Cerebellar nuclear complex (tissue), 1 donor: Measurements from ENCODE around the gene ERBB4.

Experiments
- DNase-seq, 2 experiments: peaks; one replicate each; lab custom pipeline; 2025; lab: John Stamatoyannopoulos, UW

Gene ERBB4

DNA sequence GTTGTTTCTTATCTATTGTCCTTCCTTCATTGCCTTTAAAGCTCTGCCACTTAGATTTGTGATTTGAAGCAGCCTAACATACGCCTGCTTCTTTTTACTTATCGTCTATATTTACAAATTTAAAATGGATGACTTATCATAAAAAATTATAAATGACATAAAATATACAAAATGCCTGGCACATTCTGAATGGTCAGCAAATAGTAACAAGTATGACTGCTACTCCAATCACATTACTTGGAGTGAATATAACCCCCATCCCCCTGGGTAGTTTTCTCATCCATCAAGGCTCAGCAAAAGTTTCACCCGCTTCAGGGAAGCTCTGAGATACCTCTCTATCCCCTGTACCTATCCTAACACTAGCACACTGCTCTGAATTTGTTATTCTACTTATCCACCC, 708.9 kb downstream of the ERBB4 start:
- no peak for DNase-seq

DNA sequence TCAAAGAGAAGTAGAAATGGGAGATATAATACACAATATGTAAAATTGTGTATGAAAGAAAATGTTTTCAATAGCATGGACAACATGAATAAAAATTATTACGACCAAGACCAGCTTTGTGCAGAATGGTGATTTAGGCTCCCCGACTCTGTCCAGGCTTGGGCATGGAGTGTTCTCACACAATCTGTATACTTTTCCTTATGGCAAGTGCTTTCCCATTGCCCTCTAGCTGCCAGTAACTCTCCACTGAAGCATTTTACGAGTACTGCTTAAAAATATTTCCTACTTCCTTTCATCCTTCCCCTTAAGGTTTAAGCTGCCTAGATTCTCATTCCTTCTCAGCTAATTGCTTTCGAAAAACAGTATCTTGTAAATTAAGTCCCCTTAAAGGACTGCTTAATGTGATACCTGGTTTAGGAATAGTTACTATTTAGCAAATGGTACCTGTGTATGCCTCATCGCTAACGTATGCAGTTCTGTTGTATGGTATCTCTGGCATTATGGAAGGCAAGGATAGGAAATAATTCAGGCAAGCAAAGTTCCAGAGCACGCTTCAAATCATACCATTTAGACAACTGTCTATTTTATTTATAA, 714.6 kb downstream of the ERBB4 start:
- DNase-seq: no peak

DNA sequence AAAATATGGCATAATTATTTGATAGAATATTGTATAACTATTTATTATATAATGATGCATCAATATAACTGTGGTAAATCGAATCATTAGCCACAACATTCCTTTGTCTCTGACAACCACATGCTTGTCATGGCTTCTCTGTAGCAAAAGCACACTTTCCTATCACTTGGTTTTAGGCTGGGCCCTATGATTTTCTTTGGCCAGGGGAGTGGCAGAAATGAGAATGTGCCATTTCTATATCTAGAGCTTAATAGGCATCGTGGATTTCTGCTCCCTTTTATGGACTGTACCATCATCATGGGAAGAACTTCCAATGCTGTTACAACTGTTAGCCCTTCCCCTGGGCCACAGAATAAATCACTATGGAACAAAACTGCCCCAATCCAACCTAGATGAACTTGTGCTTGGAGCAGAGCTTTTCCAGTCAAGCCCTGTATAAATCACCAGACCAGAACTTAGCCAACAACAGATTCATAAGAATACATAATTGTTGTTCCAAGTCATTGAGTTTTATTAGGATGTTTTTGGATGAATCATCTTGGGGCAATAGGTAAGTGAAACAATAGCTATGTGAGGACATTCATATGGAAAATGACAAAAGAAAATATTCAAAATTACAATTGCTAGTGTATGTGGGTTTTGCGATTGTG, 715.8 kb downstream of the ERBB4 start:
- no peak for DNase-seq

DNA sequence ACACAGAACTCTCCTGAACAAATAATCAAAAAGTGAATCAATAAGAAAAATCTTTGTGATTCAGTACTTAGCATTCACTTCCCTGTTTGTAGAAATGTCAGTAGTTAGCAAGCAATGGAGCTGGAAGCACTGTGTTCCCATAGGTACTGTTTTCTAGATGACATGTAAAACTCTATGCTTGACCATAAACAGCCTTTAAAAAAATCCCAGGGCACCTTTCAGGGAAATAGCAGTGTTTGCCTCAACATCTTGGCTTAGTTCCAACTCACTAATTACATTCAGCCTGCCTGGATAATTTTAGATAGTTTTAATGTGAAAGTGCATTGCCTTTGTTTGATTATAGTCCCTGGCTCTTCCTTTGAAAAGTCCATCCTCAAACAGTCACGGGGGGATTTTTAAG, 721.8 kb downstream of the ERBB4 start:
- DNase-seq: no peak

DNA sequence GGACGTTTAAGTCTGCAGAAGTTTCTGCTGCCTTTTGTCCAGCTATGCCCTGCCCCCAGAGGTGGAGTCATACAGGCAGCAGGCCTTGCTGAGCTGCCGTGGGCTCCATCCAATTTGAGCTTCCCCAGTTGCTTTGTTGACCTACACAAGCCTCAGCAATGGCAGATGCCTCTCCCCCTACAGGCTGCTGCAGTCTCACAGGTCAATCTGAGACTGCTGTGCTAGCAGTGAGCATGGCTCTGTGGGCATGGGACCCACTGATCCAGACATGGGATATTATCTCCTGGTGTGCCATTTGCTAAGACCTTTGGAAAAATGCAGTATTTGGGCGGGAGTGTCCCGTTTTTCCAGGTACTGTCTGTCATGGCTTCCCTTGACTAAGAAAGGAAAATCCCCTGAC, 726.0 kb downstream of the ERBB4 start:
- no peak for DNase-seq

DNA sequence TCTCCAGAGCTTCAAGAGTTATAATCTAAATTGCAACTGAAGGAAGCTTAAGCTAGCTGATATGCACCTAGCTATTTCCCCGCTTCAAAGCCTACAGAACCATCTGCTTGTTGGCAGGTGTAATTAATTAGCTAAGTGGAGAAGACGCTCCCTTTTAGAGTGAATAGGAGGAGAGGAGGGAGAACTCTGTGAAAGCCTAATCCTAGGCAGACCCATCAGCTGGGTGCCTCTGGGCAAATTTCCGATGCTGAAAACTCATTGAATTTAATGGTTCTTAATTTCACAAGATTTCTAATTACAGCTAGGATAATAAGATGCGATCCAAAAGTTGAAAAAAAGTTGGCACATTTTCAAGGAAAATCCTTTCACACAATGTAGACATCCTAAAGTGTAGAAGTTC, 735.9 kb downstream of the ERBB4 start:
- DNase-seq: no peak

DNA sequence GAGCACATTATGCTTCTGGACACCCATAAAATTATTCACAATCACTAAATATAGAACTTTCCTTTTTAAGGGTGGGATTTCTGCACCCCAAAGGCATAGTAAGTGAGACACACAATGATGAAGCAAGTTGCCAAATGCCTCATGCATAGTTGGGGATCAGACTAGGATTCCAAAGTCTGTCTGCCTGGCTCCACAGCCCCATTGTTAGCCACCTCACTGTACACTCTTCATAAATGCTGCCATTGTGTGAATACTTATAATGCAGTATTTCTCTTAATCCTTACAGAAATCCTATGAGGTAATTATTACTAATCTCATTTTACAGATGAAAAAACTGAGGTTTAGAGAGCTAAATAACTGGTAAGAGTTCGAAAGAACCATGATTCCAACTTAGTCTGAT, 738.6 kb downstream of the ERBB4 start:
- DNase-seq: no peak

DNA sequence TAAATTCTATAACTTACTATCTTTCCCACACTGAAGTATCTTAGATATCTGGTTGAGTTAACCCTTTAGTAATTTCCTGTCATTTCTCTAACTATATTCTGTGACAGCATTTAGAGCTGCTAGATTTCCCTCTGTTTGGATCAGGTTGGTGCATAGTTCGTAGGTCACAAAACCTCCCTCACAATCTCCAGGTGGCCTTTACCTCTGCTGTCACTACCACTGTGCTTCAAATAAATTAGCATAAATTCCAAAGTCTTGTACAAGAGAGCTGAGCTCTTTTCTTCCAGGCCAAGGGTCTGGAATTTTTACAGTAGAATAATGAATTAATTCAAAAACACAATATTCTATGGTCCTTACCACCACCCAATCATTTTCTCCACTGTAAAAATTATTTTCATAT, 739.7 kb downstream of the ERBB4 start:
- no peak for DNase-seq

DNA sequence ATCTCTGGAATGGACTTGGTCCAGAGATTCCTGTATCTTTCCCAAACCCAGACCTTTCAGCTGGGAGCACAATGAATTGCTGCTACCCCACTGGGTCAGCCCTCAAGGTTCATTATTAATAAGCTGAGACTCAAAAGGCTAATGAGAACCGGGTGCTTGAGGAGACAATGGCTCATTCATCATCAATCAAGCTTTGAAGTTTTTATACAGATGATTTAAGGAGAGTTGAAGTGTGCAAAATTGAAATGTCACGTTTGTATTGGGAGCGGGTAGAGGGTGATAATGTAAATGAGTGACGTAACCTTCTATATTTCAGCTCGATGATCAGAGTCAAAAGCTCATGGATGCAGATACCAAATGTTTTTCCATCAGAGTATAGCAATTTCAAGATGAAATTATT, 744.9 kb downstream of the ERBB4 start:
- no peak for DNase-seq

DNA sequence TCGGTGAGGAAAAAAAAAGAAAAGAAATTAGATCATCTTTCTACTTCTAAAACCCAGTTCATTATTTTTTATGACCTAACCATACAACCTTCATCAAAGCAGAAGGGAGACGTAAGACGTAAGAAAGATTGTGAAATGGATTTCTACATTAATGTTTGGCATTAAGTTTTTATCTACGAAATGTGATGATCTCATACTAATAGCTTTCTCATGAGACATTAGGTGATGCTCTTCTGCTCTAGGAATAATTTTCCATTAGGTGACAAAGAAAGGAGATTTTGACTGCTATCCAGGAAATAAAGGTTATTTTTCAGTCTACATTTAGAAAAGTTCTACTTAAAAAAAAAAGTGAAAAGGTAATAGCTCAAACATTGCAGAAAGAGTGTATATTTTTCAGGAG, 748.6 kb downstream of the ERBB4 start:
- no peak for DNase-seq

DNA sequence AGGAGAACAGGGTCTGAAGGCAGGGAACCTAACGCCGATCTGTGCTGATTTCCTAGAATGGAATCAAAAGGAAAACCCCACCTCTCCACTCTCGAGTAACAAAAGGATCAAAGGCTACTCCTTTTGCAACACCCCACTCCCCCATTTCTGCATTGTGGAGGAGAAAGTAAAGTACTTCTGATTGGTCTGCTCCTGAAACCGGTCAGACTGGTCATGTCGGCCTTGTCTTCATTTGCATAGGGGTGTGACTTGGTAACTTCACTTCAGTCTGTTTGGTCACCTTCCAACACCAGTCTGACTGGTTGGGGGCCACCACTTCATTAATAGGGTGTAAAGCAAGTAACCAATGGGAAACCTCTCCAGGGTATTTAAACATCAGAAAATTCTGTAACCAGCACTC, 771.9 kb downstream of the ERBB4 start:
- no peak for DNase-seq

DNA sequence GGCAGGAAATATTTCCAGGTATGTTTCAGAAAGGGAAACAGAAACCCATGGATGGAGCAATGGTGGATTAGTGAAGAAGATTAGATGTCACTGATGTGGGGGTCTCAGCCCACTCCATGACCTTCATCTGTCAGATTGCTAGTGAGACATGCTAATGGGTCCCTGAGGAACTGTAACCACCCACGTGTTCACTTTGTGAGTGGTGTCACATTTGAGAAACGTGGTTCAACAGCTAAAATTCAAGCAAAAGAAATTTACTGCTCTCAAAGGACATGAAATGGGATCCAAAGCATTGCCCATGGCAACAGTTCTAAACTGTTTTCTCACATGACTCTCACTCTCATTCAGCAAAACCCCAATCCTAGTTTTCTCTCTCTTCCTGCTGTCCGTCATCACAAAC, 776.1 kb downstream of the ERBB4 start:
- DNase-seq: no peak

DNA sequence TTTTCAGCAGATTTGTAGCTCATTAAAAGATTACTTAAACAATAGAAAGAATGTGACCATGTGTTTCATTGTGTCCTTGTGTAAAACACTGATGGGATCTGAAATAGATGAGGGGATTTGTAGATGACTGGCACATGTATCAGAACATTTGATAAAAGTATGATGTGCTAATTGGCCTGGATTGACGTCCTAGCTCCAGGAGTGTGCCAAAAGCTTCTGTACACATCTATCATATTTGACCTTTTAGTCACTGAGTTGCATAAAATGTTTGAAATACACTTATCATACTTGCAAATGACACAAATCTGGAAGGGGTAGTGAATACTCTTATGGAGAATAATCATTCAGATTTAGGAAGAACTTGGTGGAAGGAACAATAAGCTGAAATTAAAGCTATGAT, 778.5 kb downstream of the ERBB4 start:
- DNase-seq: no peak

DNA sequence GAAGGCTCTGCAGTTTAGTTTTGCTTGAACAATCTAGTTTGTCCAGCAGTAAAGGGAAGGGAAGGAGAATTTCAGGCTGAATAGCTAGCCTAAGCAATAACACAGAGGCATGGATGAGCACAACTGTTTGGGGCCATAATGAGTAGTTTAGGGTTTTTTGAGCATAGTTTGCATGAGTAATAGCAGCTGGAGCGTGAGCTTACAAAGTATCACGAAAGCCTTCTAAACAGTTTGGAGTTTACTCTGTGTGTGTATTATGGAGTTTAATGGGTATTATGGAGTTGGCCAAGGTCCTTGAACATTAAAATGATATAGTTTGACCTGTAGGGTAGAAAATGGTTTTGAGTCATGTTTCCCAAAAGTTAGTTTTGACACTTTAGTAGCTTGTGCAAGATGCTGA, 782.3 kb downstream of the ERBB4 start:
- DNase-seq: no peak

DNA sequence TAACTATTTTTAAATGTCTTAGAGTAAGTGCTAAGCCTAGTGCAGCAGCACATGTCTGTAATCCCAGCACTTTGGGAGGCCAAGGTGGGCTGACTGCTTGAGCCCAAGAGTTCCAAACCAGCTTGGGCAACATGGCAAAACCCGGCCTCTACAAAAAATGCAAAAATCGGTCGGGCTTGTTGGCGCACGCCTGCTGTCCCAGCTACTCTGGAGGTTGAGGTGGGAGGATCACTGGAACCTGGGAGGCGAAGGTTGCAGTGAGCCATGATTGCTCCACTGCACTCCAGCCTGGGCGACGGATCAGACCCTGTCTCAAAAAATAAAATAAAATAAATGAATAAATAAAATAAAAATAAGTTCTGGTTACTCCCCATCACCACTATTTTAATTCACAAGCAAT, 783.4 kb downstream of the ERBB4 start:
- DNase-seq: no peak

DNA sequence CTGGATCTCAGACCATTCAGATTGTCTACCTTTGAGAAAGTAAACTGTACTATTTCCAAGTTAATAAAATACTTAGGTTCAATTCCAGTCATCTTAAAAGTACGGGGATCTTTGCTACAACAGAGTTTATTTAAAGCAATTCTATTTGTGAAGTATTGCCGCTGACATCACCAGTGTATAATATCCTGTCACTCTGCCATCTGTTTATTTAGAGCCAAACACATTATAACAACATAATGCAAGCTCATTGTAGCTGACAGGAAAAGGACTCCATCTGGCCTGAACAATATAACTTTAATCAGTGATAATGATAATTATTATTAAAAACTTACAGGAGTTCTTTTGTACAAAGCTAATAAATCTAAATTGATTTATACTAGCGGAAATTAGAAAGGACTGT, 786.8 kb downstream of the ERBB4 start:
- DNase-seq: no peak

DNA sequence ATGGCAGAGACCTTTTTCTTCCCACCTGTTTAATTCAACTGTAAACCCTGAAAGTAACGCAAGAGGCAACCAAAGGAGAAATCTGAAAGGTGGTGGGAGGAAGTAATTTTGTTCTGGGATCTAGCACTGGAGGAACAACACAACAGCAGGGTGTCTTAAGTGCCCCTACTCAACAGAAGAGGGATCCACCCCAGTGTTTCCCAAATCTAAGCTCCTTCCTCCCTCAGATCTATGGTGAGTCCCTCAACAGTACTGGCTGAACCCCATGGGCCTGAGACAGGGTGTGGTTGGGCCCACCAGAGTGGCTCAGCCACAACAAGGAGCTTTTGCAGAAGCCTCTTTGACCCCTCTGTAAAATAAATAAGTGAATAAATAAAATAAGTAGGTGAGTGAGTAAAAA, 790.3 kb downstream of the ERBB4 start:
- DNase-seq: no peak

DNA sequence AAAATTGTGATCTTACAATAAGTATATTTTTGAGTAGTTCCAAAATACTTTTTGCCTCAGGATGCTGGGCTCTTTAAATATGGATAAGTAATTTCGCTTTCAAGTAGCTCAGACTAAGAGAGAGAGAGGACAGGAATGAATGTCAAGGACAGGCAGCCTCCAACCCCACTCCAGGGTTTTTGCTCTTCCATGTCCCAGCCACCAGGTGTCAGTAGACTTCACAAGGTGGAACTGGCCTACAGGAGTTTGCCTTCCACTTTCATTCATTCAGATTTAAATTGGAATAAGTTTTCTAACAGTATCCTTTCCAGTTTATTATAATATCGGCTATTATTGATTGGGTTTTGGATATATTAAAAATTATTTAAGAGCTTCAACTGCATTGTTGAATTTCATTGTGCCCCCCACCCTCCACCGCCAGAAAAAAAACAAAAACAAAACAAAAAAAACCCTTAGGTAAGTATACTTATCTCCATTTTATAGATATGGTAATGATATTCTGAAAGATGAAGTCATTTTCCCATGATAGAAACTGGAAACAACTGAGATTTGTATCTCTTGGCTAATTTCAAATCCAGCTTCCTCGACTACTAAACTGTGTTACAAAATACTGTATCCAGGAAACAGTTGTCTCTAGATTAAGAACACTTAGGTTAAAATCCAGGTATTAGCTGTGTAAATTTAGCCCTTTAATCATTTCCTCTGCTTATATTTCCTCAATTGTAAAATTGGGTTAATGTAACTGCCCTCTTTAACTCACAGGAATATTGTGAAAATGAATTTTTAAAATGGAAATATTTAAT, 793.1 kb downstream of the ERBB4 start:
- DNase-seq: peak in 1 of 2 experiments; percentile 19

DNA sequence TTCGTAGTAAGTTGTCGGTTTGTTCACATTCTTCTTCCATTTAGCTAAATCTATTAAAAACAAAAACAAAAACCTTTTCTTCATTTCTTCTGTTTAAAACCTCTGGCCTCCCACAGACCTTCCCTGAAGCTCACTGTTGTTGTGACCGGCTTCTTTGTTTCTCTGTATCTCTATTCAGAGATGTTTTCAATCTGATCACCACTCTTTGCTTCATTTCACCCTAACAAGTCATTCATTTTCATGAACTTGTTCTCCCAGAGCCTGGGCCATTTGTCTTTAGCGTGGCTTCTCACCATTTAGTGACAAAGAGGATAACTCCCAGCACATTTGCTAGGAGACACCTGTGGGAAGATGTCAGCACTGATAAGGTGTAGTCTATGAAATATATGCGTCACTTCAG, 794.2 kb downstream of the ERBB4 start:
- DNase-seq: no peak

DNA sequence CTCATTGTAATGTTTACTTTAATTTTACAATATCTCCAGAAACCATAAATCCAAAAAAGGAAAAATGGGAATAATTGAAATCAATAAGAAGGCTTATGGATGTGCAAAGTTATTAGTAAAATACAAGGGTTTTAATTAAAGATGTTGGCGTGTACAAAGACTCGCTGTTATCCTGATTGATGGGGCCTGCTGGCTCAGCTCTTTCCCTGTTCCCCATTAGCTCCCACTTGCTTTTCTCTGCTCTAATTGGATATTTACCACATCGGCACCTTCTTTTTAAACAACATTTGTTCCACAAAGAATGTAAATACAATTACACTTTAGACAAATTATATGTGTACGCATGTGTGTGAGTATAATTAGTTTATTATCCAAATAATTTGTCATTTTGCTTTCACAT, 796.6 kb downstream of the ERBB4 start:
- DNase-seq: no peak

DNA sequence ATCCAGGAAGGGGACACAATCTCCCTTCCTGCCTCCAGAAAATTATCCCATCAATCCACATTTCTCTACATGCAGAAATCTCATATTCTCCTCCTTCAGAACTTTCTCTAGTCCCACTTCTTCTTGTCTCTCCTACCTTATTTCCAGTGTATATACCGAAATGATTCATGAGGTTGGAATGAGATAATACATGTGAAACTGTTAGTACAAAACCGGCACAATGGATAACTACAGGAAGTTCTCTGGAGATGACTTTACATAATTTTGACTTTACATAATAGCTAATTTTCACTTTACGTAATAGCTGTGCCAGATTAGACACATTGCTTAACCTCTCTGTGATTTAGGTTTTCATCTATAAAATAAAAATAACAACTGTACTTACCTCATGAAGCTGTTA, 801.3 kb downstream of the ERBB4 start:
- no peak for DNase-seq

DNA sequence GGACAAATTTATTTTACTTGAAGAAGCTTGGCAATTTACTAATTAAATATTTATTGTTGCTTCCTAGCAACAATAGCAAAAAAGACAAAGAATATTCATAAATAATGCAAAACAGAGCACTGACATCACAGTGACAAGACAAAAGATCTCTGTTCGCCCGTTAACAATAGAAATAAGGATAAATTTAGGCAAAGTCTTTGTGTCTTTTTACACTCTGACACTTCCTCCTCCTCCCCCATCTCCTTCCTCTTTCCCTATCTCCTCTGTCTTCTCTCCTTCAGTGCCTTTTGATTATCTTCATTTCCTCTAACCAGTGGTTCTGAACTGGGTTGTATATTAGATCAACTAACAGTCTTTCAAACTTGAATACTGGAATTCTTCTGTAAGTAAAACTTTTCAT, 808.4 kb downstream of the ERBB4 start:
- DNase-seq: no peak

DNA sequence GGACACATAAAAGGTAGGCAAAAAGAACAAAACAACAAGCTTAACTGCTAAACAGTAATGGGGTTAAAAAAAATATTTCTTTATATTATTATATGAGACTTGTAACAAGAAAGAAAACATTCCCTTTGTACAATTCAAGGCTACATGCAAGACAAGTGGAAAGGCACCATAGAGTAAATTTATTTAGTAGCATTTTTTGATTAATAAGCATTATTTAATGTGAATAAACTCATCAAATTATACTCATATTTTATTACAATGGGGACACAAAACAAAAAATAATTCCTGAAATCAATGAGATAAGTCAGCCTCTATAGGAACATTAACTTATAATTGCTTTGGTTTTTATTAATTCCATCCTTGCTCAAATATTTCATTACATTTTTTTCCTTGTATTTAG, 809.2 kb downstream of the ERBB4 start:
- no peak for DNase-seq

DNA sequence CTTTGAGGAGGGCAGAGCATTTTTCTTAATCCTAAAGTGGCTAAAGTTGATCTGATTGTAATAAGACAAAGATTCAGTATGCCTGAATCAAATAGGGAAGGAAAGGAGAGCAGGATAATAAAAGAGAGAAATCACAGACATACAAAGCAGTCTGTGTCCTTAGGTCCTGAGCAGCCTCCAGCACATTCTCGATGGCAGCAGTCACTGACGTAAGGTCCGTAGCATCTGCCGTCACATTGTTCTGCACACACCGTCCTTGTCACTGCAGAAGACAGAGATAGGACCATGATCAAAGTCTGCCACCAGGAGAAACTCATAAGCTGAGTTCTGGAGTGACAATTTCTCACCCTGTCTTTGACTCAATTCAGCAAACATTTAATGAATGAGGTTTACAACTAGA, 813.7 kb downstream of the ERBB4 start:
- DNase-seq: no peak
